Measurements from ENCODE around the gene NDUFA8.

DNA sequence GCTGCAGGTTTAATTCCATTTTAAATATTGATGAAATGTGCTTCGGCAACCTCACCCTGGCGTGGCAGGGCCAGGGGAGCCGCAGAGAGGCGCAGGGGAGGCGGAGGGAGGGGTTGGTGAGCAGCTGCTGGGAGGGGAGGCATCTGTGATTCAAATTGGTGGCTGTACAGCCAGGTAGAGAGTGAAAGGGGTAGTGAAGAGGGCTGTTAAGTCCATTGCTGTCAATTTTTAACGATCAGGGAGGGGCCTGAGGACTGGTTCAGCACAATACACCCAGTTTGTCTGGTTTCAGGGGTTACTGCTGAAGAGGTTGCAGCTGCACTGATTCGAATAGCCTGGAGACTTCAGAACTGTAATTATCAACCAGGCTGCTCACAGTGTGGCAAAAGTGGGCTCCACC, 37.8 kb upstream of the NDUFA8 start:
- TF ChIP-seq POLR2A (conservative IDR thresholded peaks at IDR 0.05), result no peak
- no peak for TF ChIP-seq MYBL2 (IDR thresholded peaks at IDR 0.05; ENCODE audit: low read depth)
- TF ChIP-seq MYBL2 (CRISPR knock-in tag; IDR thresholded peaks at IDR 0.05; ENCODE audit: borderline replicate concordance), result no peak
- no peak for TF ChIP-seq ZNF764 (CRISPR knock-in tag; IDR thresholded peaks at IDR 0.05; ENCODE audit: low read depth)
- no peak for TF ChIP-seq TCF7L2 (IDR thresholded peaks at IDR 0.05; ENCODE audit: low read depth, low read length)
- TF ChIP-seq ZNF740 (CRISPR knock-in tag; IDR thresholded peaks at IDR 0.05), result no peak
- TF ChIP-seq ZNF740 (tag; IDR thresholded peaks at IDR 0.05), result no peak
- TF ChIP-seq PTTG1 (tag; IDR thresholded peaks at IDR 0.05; ENCODE audit: low read depth), result no peak

All from K562 (cell line).